ENCODE measurements around the gene SCP2.

Gene SCP2

GRCh38 chr1:53067886-53068285 lies 140.8 kb downstream of the SCP2 start:
- no peak overlapping the region for H3K27ac ChIP-seq
- no peak overlapping the region for H3K4me3 ChIP-seq
- no peak for TF ChIP-seq CTCF (IDR thresholded peaks at IDR 0.05)
- DNase-seq (ENCODE audit: low spot score) = no peak

GRCh38 chr1:53068314-53069099 lies 141.4 kb downstream of the SCP2 start:
- H3K27ac ChIP-seq = no peak overlapping the region
- DNase-seq (ENCODE audit: low spot score) = peak; percentile 68
- H3K4me3 ChIP-seq = no peak overlapping the region
- TF ChIP-seq CTCF (IDR thresholded peaks at IDR 0.05) = no peak

- no peak overlapping the region for H3K4me3 ChIP-seq
- no peak for TF ChIP-seq CTCF (IDR thresholded peaks at IDR 0.05)
- no peak for DNase-seq (ENCODE audit: low spot score)
- no peak overlapping the region for H3K27ac ChIP-seq
Observed at GRCh38 chr1:53069265-53069662, 142.2 kb downstream of the SCP2 start.

GRCh38 chr1:53069663-53070327 lies 142.7 kb downstream of the SCP2 start:
- TF ChIP-seq CTCF (IDR thresholded peaks at IDR 0.05) = no peak
- no peak overlapping the region for H3K27ac ChIP-seq
- no peak overlapping the region for H3K4me3 ChIP-seq
- peak; percentile 66 for DNase-seq (ENCODE audit: low spot score)

- DNase-seq (ENCODE audit: low spot score) = no peak
- Histone ChIP-seq H3K27ac (no peak overlapping the region), H3K4me3 (no peak overlapping the region)
- TF ChIP-seq CTCF (IDR thresholded peaks at IDR 0.05) = no peak
Observed at GRCh38 chr1:53070621-53071020, 143.5 kb downstream of the SCP2 start.

GRCh38 chr1:53071167-53071865 lies 144.2 kb downstream of the SCP2 start:
- TF ChIP-seq CTCF (IDR thresholded peaks at IDR 0.05) = no peak
- DNase-seq (ENCODE audit: low spot score) = peak; percentile 71
- peak overlapping the region in 1 of 2 donors; percentile 1 for H3K27ac ChIP-seq
- no peak overlapping the region for H3K4me3 ChIP-seq
